ENCODE data around the gene USP47.

GRCh38 chr11:11856638-11857037, 14.9 kb downstream of the USP47 start:
- no peak for TF ChIP-seq EZH2 (IDR thresholded peaks at IDR 0.05; ENCODE audit: low read depth, unreplicated experiment)
- TF ChIP-seq, protein P1, sequence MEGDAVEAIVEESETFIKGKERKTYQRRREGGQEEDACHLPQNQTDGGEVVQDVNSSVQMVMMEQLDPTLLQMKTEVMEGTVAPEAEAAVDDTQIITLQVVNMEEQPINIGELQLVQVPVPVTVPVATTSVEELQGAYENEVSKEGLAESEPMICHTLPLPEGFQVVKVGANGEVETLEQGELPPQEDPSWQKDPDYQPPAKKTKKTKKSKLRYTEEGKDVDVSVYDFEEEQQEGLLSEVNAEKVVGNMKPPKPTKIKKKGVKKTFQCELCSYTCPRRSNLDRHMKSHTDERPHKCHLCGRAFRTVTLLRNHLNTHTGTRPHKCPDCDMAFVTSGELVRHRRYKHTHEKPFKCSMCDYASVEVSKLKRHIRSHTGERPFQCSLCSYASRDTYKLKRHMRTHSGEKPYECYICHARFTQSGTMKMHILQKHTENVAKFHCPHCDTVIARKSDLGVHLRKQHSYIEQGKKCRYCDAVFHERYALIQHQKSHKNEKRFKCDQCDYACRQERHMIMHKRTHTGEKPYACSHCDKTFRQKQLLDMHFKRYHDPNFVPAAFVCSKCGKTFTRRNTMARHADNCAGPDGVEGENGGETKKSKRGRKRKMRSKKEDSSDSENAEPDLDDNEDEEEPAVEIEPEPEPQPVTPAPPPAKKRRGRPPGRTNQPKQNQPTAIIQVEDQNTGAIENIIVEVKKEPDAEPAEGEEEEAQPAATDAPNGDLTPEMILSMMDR (conservative IDR thresholded peaks at IDR 0.05; ENCODE audit: low read depth in 2 of 2): no peak
- TF ChIP-seq, protein P2, sequence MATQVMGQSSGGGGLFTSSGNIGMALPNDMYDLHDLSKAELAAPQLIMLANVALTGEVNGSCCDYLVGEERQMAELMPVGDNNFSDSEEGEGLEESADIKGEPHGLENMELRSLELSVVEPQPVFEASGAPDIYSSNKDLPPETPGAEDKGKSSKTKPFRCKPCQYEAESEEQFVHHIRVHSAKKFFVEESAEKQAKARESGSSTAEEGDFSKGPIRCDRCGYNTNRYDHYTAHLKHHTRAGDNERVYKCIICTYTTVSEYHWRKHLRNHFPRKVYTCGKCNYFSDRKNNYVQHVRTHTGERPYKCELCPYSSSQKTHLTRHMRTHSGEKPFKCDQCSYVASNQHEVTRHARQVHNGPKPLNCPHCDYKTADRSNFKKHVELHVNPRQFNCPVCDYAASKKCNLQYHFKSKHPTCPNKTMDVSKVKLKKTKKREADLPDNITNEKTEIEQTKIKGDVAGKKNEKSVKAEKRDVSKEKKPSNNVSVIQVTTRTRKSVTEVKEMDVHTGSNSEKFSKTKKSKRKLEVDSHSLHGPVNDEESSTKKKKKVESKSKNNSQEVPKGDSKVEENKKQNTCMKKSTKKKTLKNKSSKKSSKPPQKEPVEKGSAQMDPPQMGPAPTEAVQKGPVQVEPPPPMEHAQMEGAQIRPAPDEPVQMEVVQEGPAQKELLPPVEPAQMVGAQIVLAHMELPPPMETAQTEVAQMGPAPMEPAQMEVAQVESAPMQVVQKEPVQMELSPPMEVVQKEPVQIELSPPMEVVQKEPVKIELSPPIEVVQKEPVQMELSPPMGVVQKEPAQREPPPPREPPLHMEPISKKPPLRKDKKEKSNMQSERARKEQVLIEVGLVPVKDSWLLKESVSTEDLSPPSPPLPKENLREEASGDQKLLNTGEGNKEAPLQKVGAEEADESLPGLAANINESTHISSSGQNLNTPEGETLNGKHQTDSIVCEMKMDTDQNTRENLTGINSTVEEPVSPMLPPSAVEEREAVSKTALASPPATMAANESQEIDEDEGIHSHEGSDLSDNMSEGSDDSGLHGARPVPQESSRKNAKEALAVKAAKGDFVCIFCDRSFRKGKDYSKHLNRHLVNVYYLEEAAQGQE (IDR thresholded peaks at IDR 0.05; ENCODE audit: unreplicated experiment): no peak
- no peak for TF ChIP-seq CREB1 (CRISPR knock-in tag; IDR thresholded peaks at IDR 0.05; ENCODE audit: low read depth)
- no peak for TF ChIP-seq EZH2phosphoT487 (IDR thresholded peaks at IDR 0.05; ENCODE audit: unreplicated experiment)
- no peak for TF ChIP-seq POLR2AphosphoS5 (IDR thresholded peaks at IDR 0.05; ENCODE audit: low read depth)
- TF ChIP-seq, protein P3, sequence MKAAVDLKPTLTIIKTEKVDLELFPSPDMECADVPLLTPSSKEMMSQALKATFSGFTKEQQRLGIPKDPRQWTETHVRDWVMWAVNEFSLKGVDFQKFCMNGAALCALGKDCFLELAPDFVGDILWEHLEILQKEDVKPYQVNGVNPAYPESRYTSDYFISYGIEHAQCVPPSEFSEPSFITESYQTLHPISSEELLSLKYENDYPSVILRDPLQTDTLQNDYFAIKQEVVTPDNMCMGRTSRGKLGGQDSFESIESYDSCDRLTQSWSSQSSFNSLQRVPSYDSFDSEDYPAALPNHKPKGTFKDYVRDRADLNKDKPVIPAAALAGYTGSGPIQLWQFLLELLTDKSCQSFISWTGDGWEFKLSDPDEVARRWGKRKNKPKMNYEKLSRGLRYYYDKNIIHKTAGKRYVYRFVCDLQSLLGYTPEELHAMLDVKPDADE (IDR thresholded peaks at IDR 0.05): no peak
- no peak for TF ChIP-seq STAT1 (IDR thresholded peaks at IDR 0.05; ENCODE audit: unreplicated experiment)
- no peak for TF ChIP-seq JUNB (IDR thresholded peaks at IDR 0.05; ENCODE audit: unreplicated experiment)
